ENCODE results near the gene FAM111A.
"Not testable (repeated sequence)": the region's sequence is repeated elsewhere in the genome, so short reads cannot be mapped to it uniquely, and the experiment has no call there.

The FAM111A gene, protein sequence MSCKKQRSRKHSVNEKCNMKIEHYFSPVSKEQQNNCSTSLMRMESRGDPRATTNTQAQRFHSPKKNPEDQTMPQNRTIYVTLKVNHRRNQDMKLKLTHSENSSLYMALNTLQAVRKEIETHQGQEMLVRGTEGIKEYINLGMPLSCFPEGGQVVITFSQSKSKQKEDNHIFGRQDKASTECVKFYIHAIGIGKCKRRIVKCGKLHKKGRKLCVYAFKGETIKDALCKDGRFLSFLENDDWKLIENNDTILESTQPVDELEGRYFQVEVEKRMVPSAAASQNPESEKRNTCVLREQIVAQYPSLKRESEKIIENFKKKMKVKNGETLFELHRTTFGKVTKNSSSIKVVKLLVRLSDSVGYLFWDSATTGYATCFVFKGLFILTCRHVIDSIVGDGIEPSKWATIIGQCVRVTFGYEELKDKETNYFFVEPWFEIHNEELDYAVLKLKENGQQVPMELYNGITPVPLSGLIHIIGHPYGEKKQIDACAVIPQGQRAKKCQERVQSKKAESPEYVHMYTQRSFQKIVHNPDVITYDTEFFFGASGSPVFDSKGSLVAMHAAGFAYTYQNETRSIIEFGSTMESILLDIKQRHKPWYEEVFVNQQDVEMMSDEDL

DNA sequence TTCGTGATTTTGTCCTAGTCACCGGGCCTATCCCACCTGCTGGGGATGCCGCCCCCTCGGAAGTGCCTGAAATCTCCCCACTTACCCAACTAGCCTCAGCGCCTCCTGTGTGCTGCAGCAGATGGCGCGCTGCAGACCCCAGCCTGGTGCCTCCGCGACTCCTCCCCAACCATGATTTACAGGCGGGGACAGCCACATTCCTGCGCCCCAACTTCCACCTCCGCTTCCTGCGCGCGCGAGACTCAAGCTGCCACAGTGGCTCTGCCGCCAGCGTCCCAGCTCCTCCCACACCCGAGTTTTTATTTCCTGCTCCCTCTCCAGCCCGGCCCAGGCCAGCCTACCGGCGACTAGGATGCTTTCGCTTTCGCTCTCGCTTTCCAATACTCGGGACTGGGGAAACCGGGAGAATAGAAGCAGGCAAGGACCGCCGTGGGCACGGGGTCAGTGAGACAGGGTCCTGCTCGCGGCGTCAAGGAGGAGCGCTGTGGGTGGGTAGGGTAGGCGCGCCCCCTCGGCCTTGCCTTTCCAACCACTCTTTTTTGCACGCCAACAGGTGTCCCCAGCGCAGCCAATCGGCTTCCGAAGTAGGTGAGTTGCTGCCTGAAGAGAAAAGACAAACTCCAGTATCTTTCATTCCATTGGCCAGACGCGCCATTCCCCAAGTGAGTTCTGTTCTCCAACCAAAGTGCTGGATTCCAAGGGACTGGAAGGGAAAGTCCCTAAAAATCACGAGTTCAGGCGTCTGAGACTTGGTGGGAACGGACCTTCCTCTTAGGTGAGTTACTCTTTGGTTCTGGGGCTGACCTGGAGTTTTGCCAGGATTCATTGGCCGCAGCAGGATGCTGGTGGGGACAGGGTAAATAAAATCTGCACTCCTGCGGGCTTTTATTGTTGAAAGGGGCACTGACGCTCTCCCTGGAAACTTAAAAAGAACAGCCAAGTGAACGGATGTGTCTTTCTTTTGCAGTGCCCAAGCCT, at the start of gene FAM111A:
FAM111A (plus strand) TSS at position 327 of the 978 bp plus-strand sequence. CDS start 6,017 bp downstream, outside the sequence.
- DNase-seq = peak; percentile 96

DNA sequence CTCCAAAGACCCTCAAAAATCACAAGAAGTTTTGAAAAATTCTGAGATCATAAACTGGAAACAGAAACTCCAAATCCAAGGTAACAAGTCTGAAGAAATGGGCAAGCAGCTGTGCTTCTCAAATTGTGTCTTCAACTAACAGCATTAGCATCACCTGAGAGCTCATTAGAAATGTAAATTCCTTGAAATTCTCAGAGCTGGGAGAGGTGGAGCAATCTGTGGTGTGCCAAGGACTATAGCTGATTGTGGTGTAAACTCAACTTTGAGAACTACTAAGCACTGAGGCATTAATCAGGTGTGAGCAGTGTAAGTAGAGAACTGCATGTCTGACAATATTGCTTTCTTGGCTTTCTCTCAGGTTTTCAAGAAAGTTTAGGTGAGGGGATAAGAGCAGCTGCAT, 49.1 kb upstream of the FAM111A start:
- DNase-seq = not testable (repeated sequence)

DNA sequence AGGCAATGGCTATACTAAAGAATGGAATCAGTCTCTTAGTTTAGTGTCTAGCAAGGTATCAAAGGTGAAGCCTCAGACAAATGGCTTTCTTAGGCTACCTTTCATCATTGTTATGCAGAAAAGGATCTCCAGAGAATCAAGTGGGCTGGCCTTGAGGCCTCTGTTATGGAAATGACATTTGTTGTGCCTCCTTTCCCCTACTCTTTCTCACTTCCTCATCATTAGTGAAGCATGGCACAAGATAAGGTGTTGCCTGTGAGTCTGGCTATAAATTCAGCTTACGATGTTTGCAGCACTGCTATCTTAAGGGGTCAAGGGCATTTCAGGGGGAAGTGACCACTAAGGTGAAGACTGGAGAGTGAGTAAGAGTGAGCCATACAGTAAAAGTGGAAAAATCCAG, 47.4 kb upstream of the FAM111A start:
- not testable (repeated sequence) for DNase-seq

DNA sequence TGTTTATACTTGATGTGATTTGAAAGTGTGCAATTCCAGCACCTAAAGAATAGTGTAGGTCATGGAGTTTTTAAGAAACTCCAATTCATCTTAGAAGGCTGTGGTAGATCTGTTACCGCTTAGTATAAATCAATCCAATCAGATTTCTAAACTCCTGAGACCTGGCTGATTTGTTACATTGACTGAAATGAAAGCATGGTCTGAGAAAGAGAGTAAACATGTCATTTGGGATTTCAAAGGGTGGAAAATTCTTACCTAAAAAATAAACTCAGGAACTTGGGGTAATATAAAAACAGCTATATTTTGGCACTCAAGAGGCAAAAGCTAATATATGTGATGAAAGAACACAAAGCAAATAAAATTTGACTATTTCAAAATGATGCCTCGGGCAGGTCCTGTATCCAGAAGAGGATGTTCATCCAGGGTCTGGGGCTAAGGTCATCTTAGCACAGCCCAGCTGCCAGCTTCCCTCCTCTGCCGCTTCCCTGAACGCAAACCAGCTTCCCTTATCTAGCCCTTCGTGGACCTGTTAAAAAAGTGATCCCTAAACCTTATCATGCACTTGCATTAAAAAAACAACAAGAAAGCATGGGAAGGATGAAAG, 46.6 kb upstream of the FAM111A start:
- not testable (repeated sequence) for DNase-seq

DNA sequence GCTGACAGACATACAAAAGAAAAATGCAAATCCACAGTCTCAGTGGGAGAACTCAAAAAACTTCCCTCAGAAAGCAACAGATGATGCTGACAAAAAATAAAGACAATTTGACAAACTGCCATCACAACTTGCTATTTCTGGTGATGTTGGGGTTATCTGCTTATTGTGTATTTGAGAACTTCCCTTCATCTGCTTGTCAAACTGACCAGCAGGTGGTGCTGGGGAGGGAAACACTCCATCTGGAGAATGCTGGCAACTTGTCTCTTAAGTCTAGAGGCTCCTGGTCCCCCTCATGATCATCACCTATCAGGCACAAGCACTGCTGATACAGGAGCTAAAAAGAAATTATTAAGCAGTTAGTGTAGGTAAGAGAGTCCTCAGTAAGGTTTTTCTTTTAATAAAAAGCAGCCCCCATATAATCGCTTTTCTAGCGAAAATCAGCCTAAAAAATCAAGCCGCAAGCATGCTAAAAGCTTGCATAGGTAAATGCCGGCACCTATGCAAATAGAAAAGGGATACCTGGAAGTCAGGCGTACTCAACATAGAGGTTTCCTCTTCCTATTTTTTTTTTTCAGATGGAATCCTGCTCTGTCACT, 45.4 kb upstream of the FAM111A start:
- peak; percentile 63 for DNase-seq

DNA sequence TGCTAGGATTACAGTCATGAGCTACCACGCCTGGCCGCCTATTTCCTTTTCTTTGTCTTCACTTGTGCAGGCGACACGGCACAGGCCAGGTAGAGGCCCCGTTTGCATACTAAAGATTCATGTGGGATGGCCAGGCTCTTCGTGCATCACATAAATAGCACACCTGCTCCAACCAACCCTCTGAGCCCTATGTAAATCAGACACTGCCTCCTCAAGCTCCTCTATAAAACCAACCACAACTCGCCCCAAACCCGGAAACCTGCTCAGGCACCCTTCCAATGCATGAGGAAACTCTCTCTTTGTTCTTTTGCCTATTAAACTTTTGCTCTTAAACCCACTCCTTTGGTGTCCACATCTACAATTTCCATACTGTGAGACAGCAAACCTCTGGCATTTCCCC, 44.7 kb upstream of the FAM111A start:
- not testable (repeated sequence) for DNase-seq

DNA sequence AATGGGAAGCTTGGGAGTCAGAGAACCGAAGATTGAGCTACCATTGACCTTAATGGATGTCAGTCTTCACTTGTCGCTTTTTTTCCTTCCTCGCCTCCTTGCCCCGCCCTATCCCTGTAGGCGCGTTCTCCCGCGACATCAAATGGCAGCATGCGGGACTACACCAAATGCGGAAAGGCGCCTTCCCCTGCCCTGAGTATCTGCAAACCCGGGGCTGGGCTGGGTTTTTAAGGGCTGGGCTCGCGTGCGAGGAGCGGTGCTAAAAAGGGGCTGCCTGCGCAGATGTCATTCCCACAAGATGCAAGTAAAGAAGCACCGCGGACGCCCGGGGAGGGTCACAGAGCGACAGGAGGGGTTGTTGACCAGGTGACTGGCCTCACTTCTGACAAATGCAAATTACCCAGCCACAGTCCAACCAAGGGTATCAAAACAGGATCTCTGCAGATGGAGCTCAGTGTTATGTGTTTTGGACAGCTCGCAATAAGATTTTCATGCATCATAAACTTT, 40.3 kb upstream of the FAM111A start:
- DNase-seq = peak; percentile 62

DNA sequence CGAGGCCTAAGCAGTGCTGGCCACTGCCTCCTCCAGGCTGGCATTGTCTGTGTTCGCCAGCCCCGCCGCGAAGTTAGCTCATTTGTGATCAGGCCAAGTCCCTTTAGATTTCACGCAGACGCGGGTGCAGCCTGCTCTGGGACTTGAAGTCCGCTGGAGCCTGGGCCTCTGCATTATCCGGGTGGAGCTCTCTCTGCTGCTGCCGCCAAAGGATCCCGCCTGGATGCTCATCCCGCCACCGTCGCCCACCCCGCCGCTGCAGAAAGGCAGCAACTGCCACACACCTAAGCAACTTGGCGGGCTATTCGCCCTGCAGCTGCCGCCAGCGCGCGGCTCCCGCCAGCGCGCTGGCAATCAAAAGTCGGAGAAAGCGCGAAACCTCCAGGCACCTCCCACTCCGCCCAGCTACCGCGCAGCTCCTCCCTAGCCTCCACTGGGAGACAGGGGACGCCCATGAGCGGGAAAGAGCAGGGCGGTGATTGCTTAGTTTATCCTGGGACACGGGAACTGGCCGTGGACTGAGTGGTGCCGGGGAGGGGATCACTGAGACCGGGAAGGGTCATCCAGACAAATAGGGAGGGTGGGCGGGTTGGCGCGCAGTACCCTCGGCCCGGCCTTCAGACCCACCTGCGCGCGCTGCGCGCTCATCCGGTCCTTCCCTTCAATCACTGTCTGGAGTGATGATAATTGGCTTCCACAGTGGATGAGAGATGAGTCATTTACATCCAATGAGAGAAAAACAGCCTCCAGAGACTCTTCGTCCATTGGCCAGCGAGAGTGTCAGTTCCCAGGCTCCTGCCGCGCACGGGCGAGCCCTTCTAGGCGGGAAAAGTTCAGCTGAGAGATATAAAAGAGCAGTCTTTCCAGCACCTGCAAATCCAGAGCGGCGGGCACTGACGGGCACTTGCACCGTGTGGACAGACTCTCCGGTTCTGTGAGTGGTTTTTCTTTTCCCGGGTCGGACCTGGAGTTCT, 36.0 kb upstream of the FAM111A start, which contains the start of gene FAM111B:
FAM111B (plus strand) TSS at position 875 of the 974 bp plus-strand sequence. CDS start 2,389 bp downstream, outside the sequence.
- peak; percentile 97 for DNase-seq

DNA sequence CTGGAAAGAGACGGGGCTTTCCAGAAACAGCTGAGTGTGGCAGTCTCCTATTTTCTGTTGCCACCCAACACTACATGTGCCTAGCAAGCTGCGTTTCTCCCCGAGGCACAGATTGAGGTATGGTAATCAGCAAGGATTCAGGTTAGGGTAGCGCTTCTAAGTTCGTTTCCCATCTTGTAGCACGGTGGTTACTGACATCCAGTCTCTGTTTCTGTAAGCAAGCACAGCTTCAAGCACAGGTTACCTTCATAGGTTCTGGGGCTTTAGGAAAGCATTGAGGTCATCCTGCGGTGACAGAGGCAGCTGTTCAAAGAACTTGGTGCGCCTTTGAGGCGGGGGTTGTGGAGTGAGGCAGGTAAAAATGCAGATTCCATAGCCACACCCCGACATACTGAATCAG, 34.9 kb upstream of the FAM111A start:
- peak; percentile 15 for DNase-seq

DNA sequence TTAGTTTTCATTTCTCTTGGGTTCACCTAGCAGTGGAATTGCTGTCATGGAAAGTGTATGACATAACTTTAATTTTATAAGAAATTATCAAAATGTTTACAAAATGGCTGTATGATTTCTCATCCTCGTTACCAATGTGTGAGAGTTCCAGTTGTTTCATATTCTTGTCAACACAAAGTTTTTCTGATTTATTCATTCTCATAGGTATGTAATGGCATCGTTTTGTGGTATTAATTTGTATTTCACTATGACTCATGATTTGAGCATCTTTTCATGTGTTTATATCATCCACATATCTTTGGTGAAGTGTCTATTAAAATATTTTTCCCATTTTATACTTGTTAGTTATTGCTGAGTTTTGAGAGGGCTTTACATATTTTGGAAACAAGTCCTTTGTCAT, 30.2 kb upstream of the FAM111A start:
- peak; percentile 65 for DNase-seq

DNA sequence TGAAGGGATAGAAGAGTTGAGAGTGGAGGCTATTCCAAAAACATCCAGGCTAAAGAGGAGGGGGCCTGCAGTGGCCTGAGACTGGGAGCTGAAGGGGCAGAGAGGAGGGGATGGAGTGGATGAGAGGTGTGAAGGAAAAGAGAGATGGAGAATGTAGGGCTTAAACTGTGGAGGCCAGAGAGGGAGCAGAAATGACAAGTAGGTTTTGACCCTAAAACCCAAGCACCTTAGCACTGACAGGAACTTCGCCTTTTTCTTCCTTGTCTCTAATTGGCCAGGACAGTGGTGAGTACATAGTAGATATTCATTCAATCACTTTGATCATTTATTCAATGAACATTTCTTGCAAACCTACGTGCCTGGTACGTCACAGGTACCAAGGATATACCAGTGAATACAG, 28.3 kb upstream of the FAM111A start:
- DNase-seq = no peak

DNA sequence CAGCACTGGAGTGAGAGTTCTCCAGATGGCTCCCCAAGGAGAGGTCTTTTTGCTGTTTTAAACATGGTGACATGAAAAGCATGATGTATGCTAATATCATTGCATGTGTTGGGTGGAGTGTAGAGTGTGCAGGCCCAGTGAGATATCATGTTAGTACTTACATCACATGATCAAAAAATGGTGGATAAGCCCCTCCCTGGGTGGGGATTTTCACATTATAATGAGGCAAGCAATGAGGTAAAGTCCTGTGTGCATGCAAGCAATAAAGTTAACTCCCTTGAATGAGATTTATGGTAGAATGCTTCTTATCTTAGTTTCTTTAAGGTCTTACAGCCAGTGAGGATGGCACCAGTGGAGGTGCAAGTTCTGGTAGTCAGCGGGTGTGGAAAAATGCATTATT, 27.1 kb upstream of the FAM111A start:
- no peak for DNase-seq

DNA sequence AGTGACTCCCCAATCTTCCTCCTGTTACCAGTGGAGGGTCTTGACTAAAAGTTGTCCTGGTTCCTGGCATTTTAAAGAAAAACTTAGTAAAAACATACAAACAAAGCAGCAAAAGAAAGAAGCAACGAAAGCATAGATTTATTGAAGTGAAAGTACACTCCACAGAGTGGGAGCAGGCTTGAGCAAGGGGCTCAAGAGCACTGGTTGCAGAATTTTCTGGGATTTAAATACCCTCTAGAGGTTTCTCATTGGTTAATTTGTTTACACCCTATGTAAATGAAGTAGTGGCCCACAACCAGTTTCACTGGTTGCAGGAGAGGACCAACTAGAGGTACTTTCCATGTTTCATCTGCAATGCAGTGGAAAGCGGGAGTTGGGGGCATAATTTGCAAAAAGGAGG, 24.9 kb upstream of the FAM111A start:
- DNase-seq = no peak

DNA sequence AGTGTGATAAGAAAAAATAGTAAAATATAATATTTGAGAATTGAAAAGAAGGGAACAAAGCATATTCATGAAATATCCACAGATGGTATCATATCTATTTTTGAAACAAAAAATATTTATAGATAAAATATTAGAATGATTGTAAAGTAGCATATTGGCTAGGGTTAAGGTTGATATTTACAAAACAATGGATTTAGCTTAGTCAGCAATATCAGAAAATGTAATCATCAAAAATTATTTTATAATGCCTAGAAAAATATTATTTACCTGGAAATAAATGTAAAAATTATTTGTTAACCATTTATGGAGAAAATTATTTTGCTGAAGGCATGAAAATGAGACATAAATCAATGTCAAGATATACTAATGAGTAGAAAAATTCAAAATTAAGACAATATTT, 22.8 kb upstream of the FAM111A start:
- DNase-seq = no peak

DNA sequence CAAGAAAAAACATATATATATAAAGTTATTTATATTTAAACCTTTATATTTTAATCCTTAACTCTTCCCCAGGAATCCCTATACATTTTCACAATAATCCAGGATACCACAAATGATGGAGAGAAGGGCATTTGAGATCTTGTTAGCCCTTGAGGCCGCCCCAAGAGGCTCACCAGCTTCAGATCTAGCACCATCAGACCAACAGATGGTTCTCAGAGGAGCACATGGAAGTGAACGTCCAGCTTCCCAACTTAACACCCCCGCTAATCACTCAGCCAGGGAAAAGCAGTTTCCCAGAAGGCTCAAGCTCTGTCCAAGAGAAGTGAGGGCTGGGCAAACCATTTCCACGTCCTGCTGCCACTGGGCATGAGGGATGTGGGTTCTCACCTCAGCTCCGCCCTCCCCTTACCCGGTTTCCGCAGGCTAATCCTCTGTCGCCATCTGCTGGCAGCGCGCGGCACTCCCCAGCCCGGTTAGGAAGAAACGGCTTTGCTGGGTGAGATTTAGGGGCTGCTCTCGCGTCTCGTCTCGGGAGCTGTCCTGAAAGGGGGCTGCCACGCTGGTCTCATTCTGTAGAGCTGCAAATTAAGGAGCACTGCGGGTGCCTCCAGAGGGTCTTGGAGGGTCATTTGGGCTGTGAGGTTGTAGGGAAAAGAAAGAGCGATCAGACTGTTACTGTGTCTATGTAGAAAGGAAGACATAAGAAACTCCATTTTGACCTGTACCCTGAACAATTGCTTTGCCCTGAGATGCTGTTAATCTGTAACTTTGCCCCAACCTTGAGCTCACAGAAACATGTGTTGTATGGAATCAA, 6.8 kb upstream of the FAM111A start:
- DNase-seq = peak; percentile 77

DNA sequence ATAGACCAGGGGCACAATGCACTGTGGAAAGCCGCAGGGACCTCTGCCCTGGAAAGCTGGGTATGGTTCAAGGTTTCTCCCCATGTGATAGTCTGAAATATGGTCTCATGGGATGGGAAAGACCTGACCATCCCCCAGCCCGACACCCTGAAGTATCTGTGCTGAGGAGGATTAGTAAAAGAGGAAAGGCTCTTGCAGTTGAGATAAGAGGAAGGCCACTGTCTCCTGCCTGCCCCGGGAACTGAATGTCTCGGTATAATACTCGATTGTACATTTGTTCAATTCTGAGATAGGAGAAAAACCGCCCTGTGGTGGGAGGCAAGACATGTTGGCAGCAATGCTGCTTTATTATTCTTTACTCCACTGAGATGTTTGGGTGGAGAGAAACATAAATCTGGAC, 6.1 kb upstream of the FAM111A start:
- not testable (repeated sequence) for DNase-seq

DNA sequence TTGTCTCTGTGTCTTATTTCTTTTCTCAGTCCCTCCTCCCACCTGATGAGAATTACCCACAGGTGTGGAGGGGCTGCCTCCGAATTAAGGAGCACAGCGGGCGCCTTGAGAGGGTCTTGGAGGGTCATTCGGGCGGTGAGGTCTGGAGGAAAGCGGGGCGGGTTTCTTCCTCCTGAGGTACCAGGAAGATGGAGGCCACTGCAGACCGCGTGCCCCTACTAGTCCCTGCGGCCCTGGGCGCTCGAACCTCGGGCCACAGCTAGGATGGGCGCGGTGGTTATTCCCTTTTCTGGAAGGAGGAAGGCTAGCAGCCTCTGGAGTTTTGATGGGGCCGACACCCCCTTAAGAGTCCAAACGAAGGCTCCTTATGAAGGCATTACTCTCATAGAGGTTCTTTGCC, 5.5 kb upstream of the FAM111A start:
- no peak for DNase-seq

DNA sequence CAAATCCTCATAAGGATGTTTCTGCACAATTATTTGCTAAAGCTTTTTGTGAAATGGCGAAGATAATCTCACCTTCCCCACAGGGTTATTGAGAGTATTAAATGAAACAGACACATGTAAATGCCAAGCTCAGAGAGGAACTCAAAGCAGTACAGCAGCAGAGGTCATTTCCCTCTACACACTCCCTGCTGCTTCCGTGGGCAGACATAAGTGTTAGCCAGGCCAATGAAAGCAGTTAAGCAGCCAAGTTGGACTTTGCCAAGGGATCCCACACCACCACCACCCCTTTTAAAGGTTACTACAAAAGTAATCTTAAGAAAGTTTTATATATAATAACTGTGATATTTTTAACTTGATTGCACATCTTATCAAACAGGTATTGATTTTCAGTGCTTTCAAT, 4.0 kb upstream of the FAM111A start:
- no peak for DNase-seq

DNA sequence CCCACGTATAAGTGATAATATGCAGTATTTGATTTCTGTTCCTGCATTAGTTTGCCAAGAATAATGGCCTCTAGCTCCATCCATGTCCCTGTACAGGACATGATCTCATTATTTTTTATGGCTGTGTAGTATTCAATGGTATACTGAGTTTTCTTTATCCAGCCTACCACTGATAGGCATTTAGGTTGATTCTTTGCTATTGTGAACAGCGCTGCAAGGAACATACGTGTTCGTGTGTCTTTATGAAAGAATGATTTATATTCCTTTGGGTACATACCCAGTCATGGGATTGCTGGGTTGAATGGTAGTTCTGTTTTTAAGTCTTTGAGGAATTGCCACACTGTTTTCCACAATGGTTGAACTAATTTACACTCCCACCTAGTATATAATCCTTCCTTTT, 1.5 kb upstream of the FAM111A start:
- DNase-seq = no peak

All from EL (cell line).